ENCODE measurements around the gene ZNF330. TPM values are rescaled to one million over a fixed set of nuclear protein-coding genes. Genes with fewer than 3 reads are reported as not detected.
"Not testable (repeated sequence)": the region's sequence is repeated elsewhere in the genome, so short reads cannot be mapped to it uniquely, and the experiment has no call there.

The ZNF330 gene
- total and polyA plus RNA-seq, 7 donors = 18.5 to 48.2 (median 32.6) TPM

GRCh38 chr4:141180991-141181761 is 39.5 kb upstream of the ZNF330 start:
- H3K4me1 ChIP-seq = no peaks in the 10 kb centered on the region
- DNase-seq = no peak
- H3K27me3 ChIP-seq = no peaks in the 10 kb centered on the region
- no peaks in the 10 kb centered on the region for H3K9me3 ChIP-seq
- no peak overlapping the region for H3K4me3 ChIP-seq
- WGBS, 2 donors = 79 to 85% methylated on average over 2 of the region's 2 CpGs
- no peak for TF ChIP-seq CTCF (IDR thresholded peaks at IDR 0.05)
- TF ChIP-seq POLR2A (IDR thresholded peaks at IDR 0.05) = no peak
- no peak for TF ChIP-seq POLR2AphosphoS5 (IDR thresholded peaks at IDR 0.05)
- TF ChIP-seq EP300 (IDR thresholded peaks at IDR 0.05) = no peak
- intact Hi-C loops (cut with DNase I) = no loop called here
- H3K36me3 ChIP-seq = no peaks in the 10 kb centered on the region
- no peak overlapping the region for H3K27ac ChIP-seq

- WGBS, 2 donors = 61 to 80% methylated on average over 2 of the region's 2 CpGs
Observed at GRCh38 chr4:141183491-141183890, 37.2 kb upstream of the ZNF330 start.

GRCh38 chr4:141192564-141192963 is 28.1 kb upstream of the ZNF330 start:
- no peak for DNase-seq
- Histone ChIP-seq H3K4me3 (no peak overlapping the region), H3K36me3 (no peaks in the 10 kb centered on the region), H3K4me1 (peaks cover 0 to 6% (median 3%) of the 10 kb centered on the region in 4 donors), H3K9me3 (no peaks in the 10 kb centered on the region), H3K27me3 (no peaks in the 10 kb centered on the region), H3K27ac (no peak overlapping the region)
- intact Hi-C loops (cut with DNase I) = no loop called here
- TF ChIP-seq CTCF (IDR thresholded peaks at IDR 0.05) (no peak), EP300 (IDR thresholded peaks at IDR 0.05) (no peak), POLR2A (IDR thresholded peaks at IDR 0.05) (no peak), POLR2AphosphoS5 (IDR thresholded peaks at IDR 0.05) (no peak)
- 93 to 94% methylated on average over 2 of the region's 2 CpGs for WGBS, 2 donors

More at GRCh38 chr4:141183491-141183890, 37.2 kb upstream of the ZNF330 start:
- H3K4me3 ChIP-seq; DNase-seq; H3K9me3 ChIP-seq; H3K4me1 ChIP-seq; intact Hi-C loops (cut with DNase I); H3K36me3 ChIP-seq; H3K27ac ChIP-seq; H3K27me3 ChIP-seq: not testable (repeated sequence)

- H3K4me3 ChIP-seq = no peak overlapping the region
- no peaks in the 10 kb centered on the region for H3K36me3 ChIP-seq
- intact Hi-C loops (cut with DNase I) = no loop called here
- WGBS, 2 donors = 58 to 72% methylated on average over 2 of the region's 2 CpGs
- no peaks in the 10 kb centered on the region for H3K27me3 ChIP-seq
- DNase-seq = no peak
- H3K27ac ChIP-seq = no peak overlapping the region
- peaks cover 0 to 6% (median 3%) of the 10 kb centered on the region in 4 donors for H3K4me1 ChIP-seq
- H3K9me3 ChIP-seq = no peaks in the 10 kb centered on the region
- no peak for TF ChIP-seq POLR2A (IDR thresholded peaks at IDR 0.05)
- no peak for TF ChIP-seq CTCF (IDR thresholded peaks at IDR 0.05)
- no peak for TF ChIP-seq POLR2AphosphoS5 (IDR thresholded peaks at IDR 0.05)
- TF ChIP-seq EP300 (IDR thresholded peaks at IDR 0.05) = no peak
Observed at GRCh38 chr4:141193516-141194034, 27.1 kb upstream of the ZNF330 start.

GRCh38 chr4:141195095-141195707 is 25.5 kb upstream of the ZNF330 start:
- TF ChIP-seq POLR2AphosphoS5 (IDR thresholded peaks at IDR 0.05) (no peak), EP300 (IDR thresholded peaks at IDR 0.05) (no peak), POLR2A (IDR thresholded peaks at IDR 0.05) (no peak), CTCF (IDR thresholded peaks at IDR 0.05) (no peak)
- Histone ChIP-seq H3K9me3 (no peaks in the 10 kb centered on the region), H3K4me1 (peaks cover 0 to 6% (median 3%) of the 10 kb centered on the region in 4 donors), H3K27ac (no peak overlapping the region), H3K36me3 (no peaks in the 10 kb centered on the region), H3K27me3 (no peaks in the 10 kb centered on the region), H3K4me3 (no peak overlapping the region)
- WGBS, 2 donors = 69 to 86% methylated on average over 2 of the region's 2 CpGs
- no peak for DNase-seq
- intact Hi-C loops (cut with DNase I) = no loop called here
